ENCODE measurements around the gene UBE3A.
A peak's percentile ranks its signal among the peaks of the same experiment; 100 is the strongest.
"Not testable (repeated sequence)": the region's sequence is repeated elsewhere in the genome, so short reads cannot be mapped to it uniquely, and the experiment has no call there.

Gene UBE3A

DNA sequence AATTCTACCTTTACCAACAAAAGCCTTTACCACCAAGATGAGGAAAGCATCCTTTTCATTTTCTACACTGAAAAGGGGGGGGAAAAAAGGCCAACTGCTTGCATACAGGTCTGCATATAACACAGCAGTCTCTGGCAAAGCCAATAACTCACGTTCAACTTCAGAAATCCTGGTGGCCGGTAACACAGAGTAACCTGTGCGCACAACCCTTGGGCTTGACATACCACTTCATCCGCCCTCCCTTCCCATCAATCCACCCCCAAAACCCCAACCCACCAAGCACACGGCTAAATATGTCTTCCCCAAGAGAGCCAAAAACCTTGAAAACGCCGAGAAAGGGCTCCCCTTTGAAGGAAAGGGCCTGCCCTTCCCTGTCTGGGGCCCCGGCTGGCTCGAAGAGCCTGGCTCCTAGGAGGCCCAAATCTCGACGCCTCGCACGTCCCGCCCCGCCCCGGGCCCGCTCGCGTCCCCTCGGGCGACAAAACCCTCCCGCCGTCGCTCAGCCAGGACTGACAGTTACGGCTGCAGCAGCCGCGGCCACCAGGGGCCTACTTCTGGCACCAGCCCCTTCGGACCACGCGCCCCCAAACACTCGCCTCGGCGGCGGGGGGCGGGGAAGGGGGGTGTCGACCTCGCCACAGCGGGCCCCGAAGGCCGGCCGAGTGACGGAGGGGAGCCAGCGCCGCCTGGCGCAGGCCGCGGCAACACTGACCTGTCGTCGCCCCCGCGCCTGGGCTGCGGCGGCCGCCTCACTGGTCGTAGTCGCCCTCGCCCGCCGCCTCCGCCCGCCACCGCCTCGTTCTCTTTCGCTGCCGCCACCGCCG lies 835 bp downstream of the UBE3A start:
- DNase-seq = peak; percentile 34

DNA sequence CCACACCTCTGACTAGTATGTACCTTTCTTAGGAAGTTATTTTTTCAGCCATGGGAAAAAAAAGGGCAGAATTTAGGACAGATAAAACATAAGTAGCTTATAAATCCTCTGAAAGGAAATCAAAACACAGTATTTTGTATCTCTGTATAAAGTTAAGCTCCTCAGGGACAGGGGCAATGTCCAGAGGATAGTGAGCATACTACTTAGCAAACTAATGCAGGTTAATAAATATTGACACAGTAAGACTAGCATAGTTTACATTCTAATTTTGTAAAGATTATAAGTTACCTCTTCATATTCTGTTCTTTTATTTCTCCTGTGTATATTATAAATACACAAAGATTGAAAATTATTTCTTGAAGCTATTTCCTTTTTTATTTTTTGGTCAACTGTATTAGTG lies 2.1 kb downstream of the UBE3A start:
- DNase-seq = no peak

DNA sequence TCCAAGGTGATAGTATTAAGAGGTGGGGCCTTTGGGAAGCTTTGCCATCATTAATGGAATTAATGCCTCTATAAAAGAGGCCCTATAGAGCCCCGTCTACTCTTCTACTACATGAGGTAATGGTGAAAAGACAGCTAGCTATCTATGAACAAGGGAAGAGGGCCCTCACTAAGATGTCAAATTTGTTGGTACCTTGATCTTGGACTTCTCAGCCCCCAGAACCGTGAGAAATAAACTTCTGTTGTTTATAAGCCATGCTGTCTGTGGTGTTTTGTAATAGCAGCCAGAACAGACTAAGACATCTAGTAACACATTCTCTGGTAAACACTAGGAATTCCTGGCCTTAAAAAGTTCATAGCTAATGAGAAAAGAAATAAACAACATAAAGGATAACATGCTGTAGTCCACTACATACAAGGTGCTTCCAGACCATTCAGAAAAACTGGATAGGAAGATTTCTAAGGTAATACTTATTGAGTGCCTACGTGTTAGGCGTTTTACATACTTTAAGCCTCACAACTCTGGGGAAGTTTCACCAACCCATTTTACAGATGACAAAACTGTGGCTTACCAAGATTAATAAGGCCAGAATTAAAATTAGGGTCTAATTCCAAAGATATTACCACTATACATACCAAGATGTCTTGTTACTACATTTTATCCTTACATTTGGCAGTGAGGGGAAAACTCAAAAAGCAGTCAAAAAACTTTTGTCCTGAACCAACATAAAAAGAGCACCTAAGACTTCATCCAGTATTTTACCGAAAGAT lies 3.2 kb downstream of the UBE3A start:
- DNase-seq = no peak

DNA sequence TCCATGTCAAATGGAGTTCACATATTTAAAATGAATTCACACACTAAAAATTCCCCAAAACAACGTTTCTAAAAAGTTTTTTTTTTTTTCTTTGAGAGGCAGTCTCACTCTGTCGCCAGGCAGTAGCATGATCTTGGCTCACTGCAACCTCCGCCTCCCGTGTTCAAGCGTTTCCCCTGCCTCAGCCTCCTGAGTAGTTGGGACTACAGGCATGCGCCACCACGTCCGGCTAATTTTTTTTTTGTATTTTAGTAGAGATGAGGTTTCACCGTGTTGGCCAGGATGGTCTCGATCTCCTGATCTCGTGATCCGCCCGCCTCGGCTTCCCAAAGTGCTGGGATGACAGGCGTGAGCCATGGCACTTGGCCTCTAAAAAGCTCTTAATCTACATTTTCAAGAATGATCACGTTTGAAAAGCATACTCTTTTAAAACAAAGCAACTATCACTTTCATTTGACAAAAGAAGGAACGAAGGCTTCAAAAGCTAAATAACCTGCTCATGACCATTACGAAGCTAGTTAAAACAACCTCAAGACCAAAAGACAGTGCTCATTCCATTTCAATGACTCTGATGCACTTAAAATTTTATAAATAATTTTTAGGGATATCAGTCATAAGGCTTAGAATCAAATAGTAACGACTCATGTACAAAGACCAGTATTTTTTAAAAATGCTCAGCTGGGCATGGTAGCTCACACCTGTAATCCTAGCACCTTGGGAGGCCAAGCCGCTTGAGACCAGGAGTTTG lies 5.5 kb downstream of the UBE3A start:
- DNase-seq = no peak

DNA sequence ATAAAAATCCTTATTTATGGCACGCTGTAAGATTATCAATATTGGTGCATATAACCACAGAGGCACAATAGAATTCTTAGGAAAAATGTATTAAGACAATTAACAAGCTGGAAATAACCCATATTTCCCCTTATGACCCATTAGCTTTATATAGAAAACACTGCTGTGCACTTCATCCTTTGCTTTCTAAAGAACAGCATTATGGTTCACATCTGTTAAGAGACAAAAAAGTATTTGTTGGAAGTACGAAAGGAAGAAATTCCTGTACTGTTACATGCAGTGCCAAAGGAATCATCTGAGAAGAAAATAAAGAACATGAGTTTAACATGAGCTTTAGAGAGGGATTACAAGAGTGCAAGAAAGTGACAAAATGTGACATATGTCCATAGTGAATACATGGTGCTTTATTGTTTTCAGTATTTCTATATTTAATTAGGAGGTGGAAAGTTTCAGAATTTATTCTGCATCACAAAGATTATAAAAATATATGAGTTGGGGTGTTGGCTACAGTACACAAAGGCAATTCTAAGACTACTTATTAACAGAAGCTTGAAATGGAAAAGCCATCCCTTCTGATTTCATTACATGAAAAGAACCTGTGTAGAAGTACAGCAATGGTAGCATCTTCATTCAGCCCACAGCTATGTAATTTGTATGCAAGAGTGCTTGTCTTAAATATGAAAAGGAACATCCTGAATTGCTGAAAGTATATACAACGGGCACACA lies 6.8 kb downstream of the UBE3A start:
- DNase-seq = no peak

DNA sequence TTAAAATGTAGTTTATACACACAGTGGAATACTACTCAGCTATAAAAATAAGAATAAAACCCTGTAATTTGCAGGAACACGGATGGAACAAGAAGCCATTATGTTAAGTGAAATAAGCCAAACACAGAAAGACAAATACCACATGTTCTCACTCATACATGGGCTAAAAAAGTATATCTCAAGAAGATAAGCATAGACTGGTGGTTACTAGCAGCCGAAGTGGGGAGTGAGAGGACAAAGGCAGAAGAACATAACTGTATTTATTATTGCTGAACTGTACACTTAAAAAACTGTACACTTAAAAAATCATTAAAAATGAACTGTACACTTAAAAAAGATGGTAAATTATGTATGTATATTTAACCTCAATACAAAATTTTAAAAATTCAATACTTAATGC lies 11.0 kb downstream of the UBE3A start:
- no peak for DNase-seq

DNA sequence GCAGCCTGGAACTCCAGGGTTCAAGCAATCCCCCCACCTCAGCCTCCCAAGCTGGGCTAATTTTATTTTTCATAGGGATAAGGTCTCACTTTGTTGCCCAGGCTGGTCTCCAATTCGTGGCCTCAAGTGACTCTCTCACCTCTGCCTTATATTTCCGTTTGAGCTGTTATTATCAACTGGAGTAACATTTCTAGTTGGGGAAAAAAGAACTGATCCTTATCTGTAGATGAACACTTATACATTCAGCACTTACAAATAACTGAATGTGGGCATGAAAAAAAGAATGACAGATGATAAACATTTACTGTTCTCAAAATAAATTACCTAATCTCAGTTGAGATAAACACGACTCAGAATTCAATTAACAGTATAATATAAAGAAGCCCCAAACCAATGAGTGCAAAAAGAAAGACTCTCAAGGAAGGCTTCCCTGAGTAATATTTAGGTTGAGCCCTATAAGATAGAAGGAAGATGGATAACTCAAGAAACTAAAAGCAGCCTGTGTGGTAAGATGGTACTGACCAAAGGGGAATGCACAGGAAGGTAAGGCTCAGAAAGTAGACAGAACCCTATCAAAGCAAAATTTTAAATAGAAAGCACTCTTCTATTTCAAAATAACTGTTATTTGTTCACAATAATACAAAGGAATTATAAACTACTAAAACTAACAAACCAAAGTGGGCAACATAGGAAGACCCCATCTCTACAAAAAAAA lies 11.8 kb downstream of the UBE3A start:
- no peak for DNase-seq

DNA sequence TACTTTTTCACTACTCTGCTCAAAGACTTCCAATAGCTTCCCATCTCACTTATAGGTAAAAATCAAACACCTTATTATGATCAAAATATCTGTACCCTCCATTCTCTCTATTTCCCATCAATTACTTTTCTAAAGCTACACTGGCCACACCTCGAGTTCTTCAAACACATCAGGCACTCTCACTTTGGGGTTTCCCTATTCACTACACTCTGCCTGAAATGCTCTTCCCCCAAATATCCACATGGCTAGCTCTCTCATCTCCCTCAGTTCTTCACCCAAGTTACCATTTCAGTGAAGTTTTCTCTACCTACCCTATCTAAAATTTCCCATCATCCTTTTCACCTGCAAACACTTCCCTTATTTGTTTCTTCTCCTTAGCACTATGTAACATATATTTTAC lies 14.8 kb downstream of the UBE3A start:
- DNase-seq = no peak

DNA sequence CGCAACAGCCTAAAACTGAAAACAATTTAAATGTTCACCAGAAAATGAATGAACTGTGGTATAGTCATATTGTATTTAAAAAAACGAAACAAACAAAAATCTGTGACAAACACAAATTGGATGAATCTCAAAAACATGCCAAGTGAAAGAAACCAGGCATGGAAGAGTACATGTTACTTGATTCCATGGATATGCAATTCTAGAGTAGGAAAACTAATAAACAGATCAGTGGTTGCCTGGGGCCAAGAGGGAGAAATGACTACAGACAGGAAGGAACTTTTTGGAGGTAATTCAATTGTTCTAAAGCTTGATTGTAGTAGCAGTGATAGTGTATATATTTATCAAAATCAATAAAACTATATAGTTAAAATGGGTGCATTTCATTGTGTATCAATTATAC lies 16.8 kb downstream of the UBE3A start:
- no peak for DNase-seq

DNA sequence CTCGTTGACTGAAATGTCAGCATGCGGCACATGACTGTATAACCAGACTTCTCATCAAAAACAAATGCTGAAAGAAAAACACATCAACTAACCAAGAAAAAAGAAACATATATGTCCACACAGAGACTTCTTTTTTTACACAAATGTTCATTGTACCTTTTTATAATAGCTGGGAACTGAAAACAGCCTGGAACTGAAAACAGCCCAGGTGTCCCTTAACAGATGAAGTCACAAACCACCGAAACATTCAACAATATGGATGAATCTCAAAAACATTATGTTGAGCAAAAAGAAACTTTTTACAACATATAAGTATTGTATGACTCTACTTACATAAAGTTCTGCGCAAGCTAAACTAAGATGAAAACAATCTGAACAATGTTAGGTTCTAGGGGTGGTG lies 20.6 kb downstream of the UBE3A start:
- no peak for DNase-seq

DNA sequence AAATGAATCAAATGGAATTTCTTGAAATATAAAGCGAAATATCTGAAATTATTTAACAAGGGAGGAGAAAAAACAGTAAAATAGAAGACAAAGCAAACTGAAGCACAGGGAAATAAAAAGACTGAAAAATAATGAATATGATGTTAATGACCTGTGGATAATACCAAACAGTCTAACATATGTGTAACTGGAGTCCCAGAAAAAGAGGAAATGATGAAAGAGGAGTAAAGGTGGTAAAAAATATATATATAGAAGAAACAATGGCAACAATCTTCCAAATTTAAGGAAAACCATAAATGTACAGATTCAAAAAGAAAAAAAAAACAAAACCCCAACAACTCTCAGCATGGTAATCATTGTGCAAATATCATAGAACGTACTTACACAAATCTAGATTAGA lies 21.2 kb downstream of the UBE3A start:
- DNase-seq = no peak

DNA sequence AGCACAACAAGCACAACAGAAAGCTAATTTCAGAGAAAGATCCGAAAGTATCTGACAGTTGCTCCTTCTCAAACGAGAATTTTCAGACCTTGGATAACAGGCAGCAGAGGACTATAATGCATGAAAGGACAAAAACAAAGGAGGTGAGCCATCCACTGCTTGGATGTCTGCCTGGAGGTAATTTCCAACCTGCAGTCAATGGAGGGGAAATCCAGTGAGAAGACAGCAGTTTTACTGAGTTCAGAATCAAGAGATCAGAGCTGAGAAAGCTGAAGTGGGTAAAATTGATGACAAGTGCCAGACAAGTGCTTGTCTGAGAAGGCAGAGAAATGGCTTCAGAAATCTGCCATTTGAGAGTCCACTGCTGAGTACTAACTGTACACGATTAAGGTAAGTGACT lies 22.1 kb downstream of the UBE3A start:
- DNase-seq = no peak

DNA sequence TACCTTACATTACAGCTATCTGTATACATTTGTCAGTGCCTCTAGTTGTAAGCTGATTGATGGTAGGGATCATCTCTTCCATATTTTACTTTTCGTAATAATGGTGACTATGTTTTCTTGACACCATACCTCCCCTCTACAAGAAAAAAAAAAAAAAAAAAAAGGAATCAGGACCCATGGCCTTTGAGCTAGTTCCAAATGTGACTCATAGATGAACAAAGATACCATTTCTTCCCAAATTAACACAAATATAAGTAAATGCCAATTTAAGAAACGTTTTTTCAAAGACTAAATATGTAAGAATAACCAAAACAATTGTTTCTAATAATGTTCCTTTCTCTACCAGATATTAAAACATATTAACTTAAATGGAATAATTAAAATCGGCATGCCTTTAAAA lies 23.1 kb downstream of the UBE3A start:
- DNase-seq = no peak

DNA sequence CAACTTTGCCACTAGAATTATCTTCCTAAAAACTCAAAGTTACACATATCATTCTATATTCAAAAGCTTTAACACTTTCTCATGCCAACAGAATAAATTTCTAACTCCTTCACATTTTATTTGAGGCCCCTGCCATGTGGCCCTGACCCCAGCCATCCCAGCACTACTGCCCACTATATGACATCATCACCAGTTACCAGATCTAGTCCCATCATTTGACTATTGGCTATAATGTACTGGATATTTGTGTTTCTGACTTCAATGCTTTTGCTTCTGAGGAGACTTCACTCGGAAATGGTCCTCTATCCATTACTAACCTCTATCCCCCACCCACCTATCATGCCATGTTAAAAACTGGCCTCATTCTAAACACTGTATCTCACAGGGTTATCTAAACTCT lies 23.6 kb downstream of the UBE3A start:
- no peak for DNase-seq

DNA sequence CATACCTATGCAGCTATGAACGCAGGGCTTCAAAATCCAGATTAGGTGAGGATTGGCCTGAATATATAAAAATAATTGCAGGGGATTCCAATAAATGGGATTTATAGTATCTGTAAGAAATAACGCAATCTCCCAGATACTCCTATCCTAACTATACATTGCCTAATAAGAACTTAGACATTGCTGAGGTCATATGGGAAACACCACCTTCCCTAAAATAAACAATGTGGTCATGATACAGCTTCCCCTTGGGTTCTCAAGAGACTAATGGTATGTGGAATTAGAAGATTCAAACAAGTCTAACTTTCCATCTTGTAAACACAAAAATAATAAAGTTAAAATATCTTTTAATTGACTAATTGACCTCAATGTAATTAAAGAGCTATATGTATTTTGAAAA lies 28.2 kb downstream of the UBE3A start:
- DNase-seq = no peak

DNA sequence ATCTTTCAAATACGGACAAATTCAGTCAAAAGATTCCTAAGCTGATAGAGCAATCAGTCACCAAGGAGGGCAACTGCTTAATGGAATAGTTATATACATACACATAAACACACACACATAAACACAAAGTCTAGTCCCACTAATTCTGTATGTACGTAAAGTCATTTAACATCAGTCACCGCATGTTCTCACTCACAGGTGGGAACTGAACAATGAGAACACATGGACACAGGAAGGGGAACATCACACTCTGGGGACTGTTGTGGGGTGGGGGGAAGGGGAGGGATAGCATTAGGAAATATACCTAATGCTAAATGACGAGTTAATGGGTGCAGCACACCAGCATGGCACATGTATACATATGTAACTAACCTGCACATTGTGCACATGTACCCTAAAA lies 29.1 kb downstream of the UBE3A start:
- DNase-seq = not testable (repeated sequence)

DNA sequence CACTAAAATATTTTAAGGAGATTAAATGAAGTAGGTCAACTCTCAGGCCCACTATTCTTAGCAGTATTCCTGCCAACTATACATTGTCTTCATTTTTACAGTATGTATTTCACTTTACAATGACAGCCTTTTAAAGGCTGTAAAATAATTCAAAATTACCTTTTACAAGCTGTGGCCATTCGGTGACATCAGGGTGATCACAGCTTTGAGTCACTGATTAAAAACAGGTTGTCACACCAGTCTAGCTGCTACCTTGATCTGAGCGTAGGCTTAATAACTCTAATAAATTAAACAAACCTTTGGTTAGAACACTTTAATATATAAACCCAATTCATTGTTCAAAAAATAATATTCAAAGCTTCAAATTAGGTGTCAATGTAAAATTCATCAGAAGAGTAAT lies 29.9 kb downstream of the UBE3A start:
- DNase-seq = no peak

DNA sequence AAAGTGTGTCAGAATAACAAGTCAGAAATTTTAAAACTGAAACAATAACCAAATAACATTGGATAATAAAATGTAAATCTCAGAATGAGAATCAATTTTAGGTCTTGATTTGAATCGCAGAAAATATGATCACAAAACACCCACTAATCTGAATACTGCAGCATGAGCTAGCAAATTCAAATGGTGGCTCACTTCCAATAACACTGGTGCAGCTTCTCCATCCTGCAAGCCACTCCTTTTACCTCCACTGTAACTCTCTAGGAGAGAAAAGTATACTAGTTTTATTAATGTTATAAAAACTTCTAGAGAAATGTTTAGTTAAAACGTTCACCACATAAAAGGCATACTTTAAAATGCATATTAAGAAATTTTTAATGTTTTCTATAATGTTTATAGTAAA lies 30.4 kb downstream of the UBE3A start:
- no peak for DNase-seq

DNA sequence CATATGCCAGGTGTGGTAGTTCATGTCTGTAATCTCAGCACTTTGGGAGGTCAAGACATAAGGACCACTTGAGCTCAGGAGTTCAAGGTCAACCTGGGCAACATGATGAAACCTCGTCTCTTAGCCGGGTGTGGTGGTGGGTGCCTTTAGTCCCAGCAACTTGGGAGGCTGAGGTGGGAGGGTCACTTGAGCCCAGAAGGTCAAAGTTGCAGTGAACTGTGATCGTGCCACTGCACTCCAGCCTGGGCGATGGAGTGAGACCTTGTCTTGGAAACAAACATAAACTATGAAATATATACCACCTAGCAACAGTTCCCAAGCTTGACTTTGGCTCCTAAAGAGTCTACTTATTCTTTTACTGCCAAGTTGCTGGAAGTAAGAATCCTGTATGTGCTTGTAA lies 30.9 kb downstream of the UBE3A start:
- no peak for DNase-seq

DNA sequence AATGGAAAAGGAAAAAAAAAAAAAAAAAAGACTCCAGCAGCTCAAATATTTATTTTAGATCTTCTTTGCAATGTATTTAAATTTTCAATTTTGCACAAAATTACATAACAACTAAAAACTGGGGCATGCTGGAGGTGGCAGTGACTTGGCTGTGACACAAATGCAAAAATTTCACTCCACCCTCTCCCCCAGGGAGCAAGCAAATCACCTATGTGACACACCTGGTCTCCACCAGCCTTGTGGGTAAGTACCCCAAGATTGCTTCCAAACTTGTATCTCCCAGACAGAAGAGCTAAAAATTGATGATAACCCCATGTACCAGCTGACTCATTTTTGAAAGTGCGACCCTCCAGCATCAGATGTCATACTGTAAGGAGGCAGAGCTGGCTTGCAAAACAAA lies 32.0 kb downstream of the UBE3A start:
- DNase-seq = no peak

DNA sequence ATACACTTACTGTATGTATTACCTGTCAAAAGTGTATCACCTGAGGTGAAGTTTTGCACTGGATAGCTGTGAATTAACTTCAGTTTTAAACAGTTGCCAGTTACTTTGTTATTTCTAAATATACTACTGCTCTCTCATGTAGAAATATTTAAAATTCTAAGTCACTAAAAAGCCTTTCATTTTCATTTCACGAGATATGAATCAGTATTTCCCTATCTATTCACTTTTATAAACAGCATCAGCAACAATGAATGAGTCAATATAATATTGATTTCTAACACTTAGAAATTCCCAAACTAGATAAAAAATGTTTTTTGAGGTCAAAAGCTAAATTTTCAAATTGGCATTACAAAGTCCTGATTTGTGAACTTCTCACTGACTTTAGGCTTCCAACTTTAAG lies 32.6 kb downstream of the UBE3A start:
- DNase-seq = no peak

DNA sequence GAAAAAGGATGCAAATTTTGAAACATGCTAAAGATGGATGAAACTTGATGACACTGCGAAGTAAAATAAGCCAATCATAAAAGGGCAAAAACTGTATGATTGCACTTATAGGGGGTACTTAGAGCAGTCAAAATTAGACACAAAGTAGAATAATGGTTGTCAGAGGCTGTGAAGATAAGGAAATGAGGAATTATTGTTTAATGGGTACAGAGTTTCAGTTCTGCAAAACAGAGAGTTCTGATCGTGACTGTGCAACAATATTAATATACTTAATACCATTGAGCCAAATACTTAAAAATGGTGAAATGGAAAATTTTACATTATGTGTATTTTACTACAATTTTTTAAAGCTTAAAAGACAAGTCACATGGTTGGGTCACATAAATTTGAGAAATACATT lies 35.1 kb downstream of the UBE3A start:
- DNase-seq = no peak

DNA sequence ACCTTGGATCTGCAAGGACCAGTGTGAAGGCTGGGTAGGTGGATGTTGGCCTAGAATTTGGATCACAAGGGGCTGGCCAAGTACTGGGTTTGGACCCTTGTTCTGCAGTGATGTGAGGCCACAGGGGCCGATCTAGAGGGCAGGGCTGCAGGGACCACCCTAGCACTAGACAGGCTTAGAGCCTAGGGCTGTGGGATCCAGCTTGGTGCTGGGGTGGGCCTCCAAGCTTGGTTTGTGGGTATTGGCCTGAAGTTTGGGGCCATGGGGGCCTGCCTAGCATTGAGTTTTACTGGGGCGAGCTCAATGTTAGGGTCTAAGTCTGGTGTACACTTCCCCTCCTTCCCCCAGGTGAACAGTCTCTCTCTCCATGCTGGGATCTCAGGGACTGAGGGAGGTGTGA lies 36.5 kb downstream of the UBE3A start:
- no peak for DNase-seq

All from CD4-positive, alpha-beta T cell treated with Interleukin-4 for 4 hours (primary cell).